ENCODE results near the gene HOXC9. TPM values are rescaled to one million over a fixed set of nuclear protein-coding genes. Genes with fewer than 3 reads are reported as not detected.

The HOXC9 gene
- total RNA-seq, 1 donor from 2014 or later, result not detected

- TF ChIP-seq CTCF (IDR thresholded peaks at IDR 0.05), result no peak
- peaks cover 82% of the 10 kb centered on the region for H3K27me3 Mint-ChIP-seq (ENCODE audit: low read depth)
- peaks cover 3% of the 10 kb centered on the region for H3K9me3 Mint-ChIP-seq (ENCODE audit: low read depth)
- no peak for DNase-seq (ENCODE audit: low spot score)
- no peak overlapping the region for H3K27ac Mint-ChIP-seq (ENCODE audit: unreplicated experiment)
- no peak overlapping the region for H3K4me3 Mint-ChIP-seq (ENCODE audit: unreplicated experiment)
- H3K36me3 Mint-ChIP-seq (ENCODE audit: low read depth), result peaks cover 3% of the 10 kb centered on the region
- H3K4me1 Mint-ChIP-seq (ENCODE audit: low read depth), result peaks cover 10% of the 10 kb centered on the region
These were observed 35.8 kb downstream of the HOXC9 start for GRCh38 chr12:54035568-54036264.

GRCh38 chr12:54036620-54037359, 36.8 kb downstream of the HOXC9 start:
- H3K9me3 Mint-ChIP-seq (ENCODE audit: low read depth), result peaks cover 3% of the 10 kb centered on the region
- H3K36me3 Mint-ChIP-seq (ENCODE audit: low read depth), result peaks cover 3% of the 10 kb centered on the region
- peaks cover 81% of the 10 kb centered on the region for H3K27me3 Mint-ChIP-seq (ENCODE audit: low read depth)
- no peak overlapping the region for H3K27ac Mint-ChIP-seq (ENCODE audit: unreplicated experiment)
- no peak for TF ChIP-seq CTCF (IDR thresholded peaks at IDR 0.05)
- no peak overlapping the region for H3K4me3 Mint-ChIP-seq (ENCODE audit: unreplicated experiment)
- peaks cover 6% of the 10 kb centered on the region for H3K4me1 Mint-ChIP-seq (ENCODE audit: low read depth)
- no peak for DNase-seq (ENCODE audit: low spot score)

GRCh38 chr12:54037360-54038283, 37.7 kb downstream of the HOXC9 start:
- peaks cover 81% of the 10 kb centered on the region for H3K27me3 Mint-ChIP-seq (ENCODE audit: low read depth)
- DNase-seq (ENCODE audit: low spot score), result no peak
- no peak for TF ChIP-seq CTCF (IDR thresholded peaks at IDR 0.05)
- no peak overlapping the region for H3K27ac Mint-ChIP-seq (ENCODE audit: unreplicated experiment)
- peaks cover 6% of the 10 kb centered on the region for H3K4me1 Mint-ChIP-seq (ENCODE audit: low read depth)
- H3K9me3 Mint-ChIP-seq (ENCODE audit: low read depth), result peaks cover 3% of the 10 kb centered on the region
- no peak overlapping the region for H3K4me3 Mint-ChIP-seq (ENCODE audit: unreplicated experiment)
- peaks cover 2% of the 10 kb centered on the region for H3K36me3 Mint-ChIP-seq (ENCODE audit: low read depth)

- no peak overlapping the region for H3K27ac Mint-ChIP-seq (ENCODE audit: unreplicated experiment)
- no peak for TF ChIP-seq CTCF (IDR thresholded peaks at IDR 0.05)
- H3K4me3 Mint-ChIP-seq (ENCODE audit: unreplicated experiment), result no peak overlapping the region
- H3K4me1 Mint-ChIP-seq (ENCODE audit: low read depth), result peaks cover 6% of the 10 kb centered on the region
- DNase-seq (ENCODE audit: low spot score), result no peak
- no peaks in the 10 kb centered on the region for H3K9me3 Mint-ChIP-seq (ENCODE audit: low read depth)
- no peaks in the 10 kb centered on the region for H3K36me3 Mint-ChIP-seq (ENCODE audit: low read depth)
- peaks cover 82% of the 10 kb centered on the region for H3K27me3 Mint-ChIP-seq (ENCODE audit: low read depth)
These were observed 38.4 kb downstream of the HOXC9 start for GRCh38 chr12:54038284-54038870.

Data from chondrocyte (in vitro differentiated cells).